Hair follicular keratinocyte (primary cell): ENCODE measurements around the gene CLCN3. TPM values are rescaled to one million over a fixed set of nuclear protein-coding genes. Genes with fewer than 3 reads are reported as not detected.

ENCODE experiments used
- total RNA-seq: library from RNA; depleted of rRNA; stranded (reverse); fragments of >200 nt; gene quantifications from 2 replicates; pipeline ENCODE4 v1.2.3, GENCODE V29; 2015

CLCN3 gene
- 16.3 and 20.1 TPM in 2 replicates for total RNA-seq

GRCh38 chr4:169619958-169620879 is at the start of gene CLCN3:
Gene CLCN3, plus strand, starts transcription at chr4:169620578. Its CDS starts 15,351 bp downstream, at chr4:169635929.

GRCh38 chr4:169611991-169612870 is 8.1 kb upstream of the CLCN3 start, which contains the start of gene NEK1:
Gene NEK1, minus strand, starts transcription at chr4:169612583. Its CDS starts 9,953 bp downstream, at chr4:169602630.

DNA sequence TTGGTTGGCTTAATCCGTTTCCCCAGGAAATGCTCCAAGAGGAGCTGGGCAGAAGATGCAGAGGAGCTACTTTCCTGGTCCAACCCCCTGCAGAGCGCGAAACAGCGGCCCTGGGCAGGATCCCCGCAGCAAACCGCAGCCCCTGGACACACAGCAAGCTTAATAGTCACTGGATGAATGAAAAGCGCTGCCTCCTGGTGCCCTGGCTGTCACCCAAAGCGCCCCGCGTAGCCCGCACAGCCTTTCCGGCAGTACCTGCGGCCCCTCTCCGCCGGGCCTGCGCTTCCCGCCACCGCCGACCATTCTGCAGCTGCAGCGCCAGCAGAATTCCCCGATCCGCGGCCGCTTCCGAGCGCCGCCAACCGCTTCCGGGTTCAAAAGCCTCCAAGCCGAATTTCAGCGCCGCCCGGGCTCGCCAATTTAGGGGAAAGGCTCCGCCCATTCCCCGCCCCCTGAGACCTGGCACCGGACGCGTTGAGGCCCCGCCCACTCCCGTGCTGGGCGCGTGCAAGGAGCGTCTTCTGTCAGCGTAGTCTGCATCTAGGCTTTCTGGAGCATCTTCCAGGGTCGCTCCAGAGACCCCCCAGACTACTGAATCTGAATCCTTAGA is 137.3 kb downstream of the CLCN3 start, which contains the start of gene HPF1:
Gene HPF1 (minus strand): TSS at position 370 of the 610 bp plus-strand sequence. CDS start 67 bp downstream, at position 303.

Other genes with a start within 250 kb of the CLCN3 start
- gene NEK1, start 8.0 kb upstream of the CLCN3 start, total RNA-seq, result 5.0 and 6.5 TPM in 2 replicates
- gene HPF1, start 137.4 kb downstream of the CLCN3 start, total RNA-seq, result 28.5 and 57.0 TPM in 2 replicates